OCI-LY1 (cell line): ENCODE measurements around the gene OR5M10.

ENCODE experiments used
- H2AFZ ChIP-seq: fragments of 200-600 bp; sonication (generic), shearing (Covaris generic); 2 replicates; pipeline ENCODE4 v1.6.0; 2014; ENCODE audit warnings: antibody characterized with exemption, mild to moderate bottlenecking, low read length
- H3F3A ChIP-seq: fragments of 200-600 bp; sonication (generic), shearing (Covaris generic); 2 replicates; pipeline ENCODE4 v1.6.0; 2014; ENCODE audit warnings: mild to moderate bottlenecking, antibody characterized with exemption, low read length, moderate library complexity; ENCODE audit not compliant: insufficient read depth
- H3K27ac ChIP-seq: fragments of 200-600 bp; sonication (generic); 2 replicates; pipeline ENCODE4 v1.5.1; 2014; ENCODE audit warnings: low read length, mixed run types, mild to moderate bottlenecking, low read depth; ENCODE audit not compliant: poor library complexity, severe bottlenecking
- H3K27me3 ChIP-seq: fragments of 200-600 bp; sonication (generic); 2 replicates; pipeline ENCODE4 v1.6.0; 2014; ENCODE audit warnings: antibody characterized with exemption, mild to moderate bottlenecking, low read length, moderate library complexity; ENCODE audit not compliant: insufficient read depth
- H3K36me3 ChIP-seq: fragments of 200-600 bp; sonication (generic); 2 replicates; pipeline ENCODE4 v1.6.1; 2014; ENCODE audit warnings: mild to moderate bottlenecking, antibody characterized with exemption, low read length, moderate library complexity, mixed read lengths; ENCODE audit not compliant: insufficient read depth
- H3K4me1 ChIP-seq: fragments of 200-600 bp; sonication (generic); 2 replicates; pipeline ENCODE4 v1.5.1; 2014; ENCODE audit warnings: mild to moderate bottlenecking, low read length, moderate library complexity; ENCODE audit not compliant: insufficient read depth, severe bottlenecking
- H3K4me2 ChIP-seq: fragments of 200-600 bp; sonication (generic), shearing (Covaris generic); 2 replicates; pipeline ENCODE4 v1.6.1; 2014; ENCODE audit warnings: low read length
- H3K4me3 ChIP-seq: fragments of 200-600 bp; sonication (generic); 2 replicates; pipeline ENCODE4 v1.5.1; 2014; ENCODE audit warnings: low read length, low read depth, mild to moderate bottlenecking, mixed read lengths; ENCODE audit not compliant: poor library complexity, severe bottlenecking
- H3K79me2 ChIP-seq: fragments of 200-600 bp; shearing (Covaris generic); 2 replicates; pipeline ENCODE4 v1.6.1; 2016; ENCODE audit warnings: mixed run types, low read length, mixed read lengths; ENCODE audit not compliant: insufficient read depth
- H3K9ac ChIP-seq: fragments of 200-600 bp; sonication (generic), shearing (Covaris generic); 2 replicates; pipeline ENCODE4 v1.6.1; 2014; ENCODE audit warnings: mild to moderate bottlenecking, low read length, mixed read lengths
- H3K9me2 ChIP-seq: fragments of 200-600 bp; sonication (generic), shearing (Covaris generic); 2 replicates; pipeline ENCODE4 v1.6.1; 2014; ENCODE audit warnings: low read depth, mild to moderate bottlenecking, low read length, mixed read lengths
- H3K9me3 ChIP-seq: fragments of 200-600 bp; shearing (Covaris generic); 2 replicates; pipeline ENCODE4 v1.6.1; 2014; ENCODE audit warnings: low read length, mixed read lengths
- H4K20me1 ChIP-seq: fragments of 200-600 bp; sonication (generic), shearing (Covaris generic); 2 replicates; pipeline ENCODE4 v1.6.0; 2016; ENCODE audit warnings: mild to moderate bottlenecking, low read length; ENCODE audit not compliant: insufficient read depth
- CTCF ChIP-seq: fragments of 200-600 bp; sonication (generic), shearing (Covaris generic); IDR thresholded peaks from 2 replicates; pipeline ENCODE4 v1.5.1; 2017; ENCODE audit warnings: mild to moderate bottlenecking, antibody characterized with exemption, low read length, moderate library complexity, mixed read lengths
- EZH2 ChIP-seq: fragments of 200-600 bp; sonication (generic), shearing (Covaris generic); IDR thresholded peaks from 2 replicates; pipeline ENCODE4 v1.8.0; 2017; ENCODE audit warnings: borderline replicate concordance, mixed run types, mild to moderate bottlenecking, antibody characterized with exemption, low read length, moderate library complexity, mixed read lengths

OR5M10 gene

GRCh38 chr11:56545531-56545930 is 32.0 kb downstream of the OR5M10 start:
- Histone ChIP-seq H3K4me1 (no peaks in the 10 kb centered on the region), H3K9me2 (no peaks in the 10 kb centered on the region), H2AFZ (no peak overlapping the region), H3K4me2 (no peak overlapping the region), H3K27ac (no peak overlapping the region), H3K9ac (no peak overlapping the region), H3K36me3 (no peaks in the 10 kb centered on the region), H4K20me1 (no peaks in the 10 kb centered on the region), H3F3A (no peaks in the 10 kb centered on the region), H3K4me3 (no peak overlapping the region), H3K27me3 (no peaks in the 10 kb centered on the region), H3K9me3 (no peaks in the 10 kb centered on the region), H3K79me2 (no peaks in the 10 kb centered on the region)
- TF ChIP-seq EZH2, result no peak
- TF ChIP-seq CTCF, result no peak

DNA sequence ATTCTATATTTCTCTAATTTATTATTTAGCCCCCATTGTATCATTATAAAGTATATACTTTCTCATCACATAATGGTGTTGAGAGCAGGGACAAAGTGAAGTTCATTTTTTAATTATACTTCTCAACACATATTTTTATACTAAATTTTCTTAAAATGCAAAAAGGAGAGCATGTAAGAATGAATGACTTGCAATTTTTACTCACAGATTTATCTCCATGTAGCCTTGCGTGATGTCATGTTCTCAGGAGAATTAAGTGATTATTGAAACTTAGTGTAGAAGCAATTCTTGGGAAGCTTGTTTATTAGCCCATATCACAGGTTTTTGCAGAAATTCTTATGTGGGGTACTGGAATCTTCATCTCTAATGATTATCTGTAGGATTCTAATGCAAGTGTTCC is 33.8 kb downstream of the OR5M10 start:
- no peak overlapping the region for H3K9ac ChIP-seq

GRCh38 chr11:56543157-56543556 is 34.4 kb downstream of the OR5M10 start, which contains the start of gene OR5M11:
OR5M11 (minus strand) TSS chr11:56543257; CDS start chr11:56543257, 0 bp downstream.
- Histone ChIP-seq H2AFZ (no peak within 1 kb of the TSS), H3K9me2 (no peaks in the 10 kb centered on the region), H3K4me3 (no peak within 1 kb of the TSS), H3K4me2 (no peak within 1 kb of the TSS), H3K4me1 (no peaks in the 10 kb centered on the region), H3K9ac (no peak within 1 kb of the TSS), H3K27ac (no peak within 1 kb of the TSS), H4K20me1 (no peaks in the 10 kb centered on the region), H3F3A (no peaks in the 10 kb centered on the region), H3K36me3 (no peaks in the 10 kb centered on the region), H3K79me2 (no peaks in the 10 kb centered on the region), H3K27me3 (no peaks in the 10 kb centered on the region), H3K9me3 (no peaks in the 10 kb centered on the region)
- TF ChIP-seq CTCF, result no peak
- TF ChIP-seq EZH2, result no peak

More for the DNA sequence above, 33.8 kb downstream of the OR5M10 start:
- Histone ChIP-seq H3K4me3 (no peak overlapping the region), H3K4me2 (no peak overlapping the region), H3F3A (no peaks in the 10 kb centered on the region), H4K20me1 (no peaks in the 10 kb centered on the region), H3K4me1 (no peaks in the 10 kb centered on the region), H3K27me3 (no peaks in the 10 kb centered on the region), H2AFZ (no peak overlapping the region), H3K79me2 (no peaks in the 10 kb centered on the region), H3K27ac (no peak overlapping the region), H3K9me2 (no peaks in the 10 kb centered on the region), H3K36me3 (no peaks in the 10 kb centered on the region), H3K9me3 (no peaks in the 10 kb centered on the region)
- no peak for TF ChIP-seq CTCF
- TF ChIP-seq EZH2, result no peak
